Type B pancreatic cell (in vitro differentiated cells): Measurements from ENCODE around the gene ETF1. TPM values are rescaled to one million over a fixed set of nuclear protein-coding genes. Genes with fewer than 3 reads are reported as not detected.
A peak's percentile ranks its signal among the peaks of the same experiment; 100 is the strongest.

ENCODE experiments used
- DNase-seq: peaks from one replicate; pipeline ENCODE4 v3.0.0; 2021; ENCODE audit warnings: mixed read lengths; ENCODE audit not compliant: unreplicated experiment; ENCODE audit errors: extremely low spot score
- H3K27ac Mint-ChIP-seq: 2 replicates; pipeline ENCODE4 v1.8.0; 2021; ENCODE audit warnings: mild to moderate bottlenecking, mixed read lengths
- H3K27me3 Mint-ChIP-seq: 2 replicates; pipeline ENCODE4 v1.8.0; 2021; ENCODE audit warnings: mixed read lengths
- H3K36me3 Mint-ChIP-seq: 2 replicates; pipeline ENCODE4 v1.8.0; 2021; ENCODE audit warnings: mixed read lengths
- H3K4me1 Mint-ChIP-seq: one replicate; pipeline ENCODE4 v1.8.0; 2021; ENCODE audit warnings: mixed read lengths; ENCODE audit not compliant: unreplicated experiment
- H3K4me3 Mint-ChIP-seq: 2 replicates; pipeline ENCODE4 v1.8.0; 2021; ENCODE audit warnings: mild to moderate bottlenecking, mixed read lengths
- H3K9me3 Mint-ChIP-seq: 2 replicates; pipeline ENCODE4 v1.8.0; 2021; ENCODE audit warnings: mixed read lengths
- total RNA-seq: library from RNA; stranded (reverse); gene quantifications from 2 replicates; pipeline ENCODE4 v1.2.1, GENCODE V29; 2021; ENCODE audit warnings: low replicate concordance
- TF ChIP-seq, protein P1 (sequence below): fragments of 200-600 bp; sonication (generic); conservative IDR thresholded peaks from 2 replicates; pipeline ENCODE4 v1.5.0; 2021; ENCODE audit warnings: antibody characterized with exemption, mild to moderate bottlenecking

Gene ETF1
- total RNA-seq, 1 donor from 2014 or later = 80.0 TPM

DNA sequence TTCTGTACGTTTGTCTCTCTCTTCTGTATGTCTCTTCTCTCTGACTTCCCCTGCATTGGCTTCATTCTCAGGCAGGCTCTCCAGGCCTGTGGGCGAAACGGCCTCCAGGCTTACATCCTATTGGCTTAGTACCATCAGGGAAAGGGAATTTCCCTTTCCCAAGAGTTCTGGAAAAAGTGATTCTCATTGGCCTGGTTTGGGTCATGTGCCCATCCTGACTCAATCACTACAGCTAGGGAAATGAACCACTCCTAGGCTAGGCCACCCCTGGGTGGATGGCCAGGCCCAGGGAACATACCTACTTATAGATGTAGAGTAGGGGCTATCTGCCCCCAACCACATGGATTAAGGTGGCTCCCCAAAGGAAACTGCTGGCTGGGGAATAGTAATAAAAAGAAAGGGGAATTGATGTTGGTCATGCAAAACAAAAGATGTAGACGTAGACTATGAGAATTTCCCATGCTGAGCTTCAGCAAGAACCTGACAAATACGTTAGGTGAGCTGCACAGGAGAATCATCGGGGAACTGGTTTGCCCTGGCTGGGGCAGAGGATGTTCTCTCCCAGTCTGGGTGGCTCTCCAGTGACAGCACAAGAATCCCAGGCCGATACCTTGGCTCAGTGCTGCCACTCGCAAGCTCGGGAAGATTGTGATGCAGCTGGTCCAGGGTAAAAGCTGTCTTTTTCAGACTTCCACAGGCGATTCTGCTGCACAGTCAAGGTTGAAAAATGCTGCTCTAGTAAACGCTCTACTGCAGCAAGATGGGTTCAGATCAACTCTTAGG is 81.5 kb downstream of the ETF1 start:
- H3K36me3 Mint-ChIP-seq = peaks cover 1% of the 10 kb centered on the region
- DNase-seq = no peak
- H3K27ac Mint-ChIP-seq = peak overlapping the region; percentile 10
- H3K4me1 Mint-ChIP-seq = peaks cover 15% of the 10 kb centered on the region
- peaks cover 16% of the 10 kb centered on the region for H3K27me3 Mint-ChIP-seq
- TF ChIP-seq, protein P1, sequence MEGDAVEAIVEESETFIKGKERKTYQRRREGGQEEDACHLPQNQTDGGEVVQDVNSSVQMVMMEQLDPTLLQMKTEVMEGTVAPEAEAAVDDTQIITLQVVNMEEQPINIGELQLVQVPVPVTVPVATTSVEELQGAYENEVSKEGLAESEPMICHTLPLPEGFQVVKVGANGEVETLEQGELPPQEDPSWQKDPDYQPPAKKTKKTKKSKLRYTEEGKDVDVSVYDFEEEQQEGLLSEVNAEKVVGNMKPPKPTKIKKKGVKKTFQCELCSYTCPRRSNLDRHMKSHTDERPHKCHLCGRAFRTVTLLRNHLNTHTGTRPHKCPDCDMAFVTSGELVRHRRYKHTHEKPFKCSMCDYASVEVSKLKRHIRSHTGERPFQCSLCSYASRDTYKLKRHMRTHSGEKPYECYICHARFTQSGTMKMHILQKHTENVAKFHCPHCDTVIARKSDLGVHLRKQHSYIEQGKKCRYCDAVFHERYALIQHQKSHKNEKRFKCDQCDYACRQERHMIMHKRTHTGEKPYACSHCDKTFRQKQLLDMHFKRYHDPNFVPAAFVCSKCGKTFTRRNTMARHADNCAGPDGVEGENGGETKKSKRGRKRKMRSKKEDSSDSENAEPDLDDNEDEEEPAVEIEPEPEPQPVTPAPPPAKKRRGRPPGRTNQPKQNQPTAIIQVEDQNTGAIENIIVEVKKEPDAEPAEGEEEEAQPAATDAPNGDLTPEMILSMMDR = no peak
- peak overlapping the region; percentile 62 for H3K4me3 Mint-ChIP-seq
- H3K9me3 Mint-ChIP-seq = no peaks in the 10 kb centered on the region

DNA sequence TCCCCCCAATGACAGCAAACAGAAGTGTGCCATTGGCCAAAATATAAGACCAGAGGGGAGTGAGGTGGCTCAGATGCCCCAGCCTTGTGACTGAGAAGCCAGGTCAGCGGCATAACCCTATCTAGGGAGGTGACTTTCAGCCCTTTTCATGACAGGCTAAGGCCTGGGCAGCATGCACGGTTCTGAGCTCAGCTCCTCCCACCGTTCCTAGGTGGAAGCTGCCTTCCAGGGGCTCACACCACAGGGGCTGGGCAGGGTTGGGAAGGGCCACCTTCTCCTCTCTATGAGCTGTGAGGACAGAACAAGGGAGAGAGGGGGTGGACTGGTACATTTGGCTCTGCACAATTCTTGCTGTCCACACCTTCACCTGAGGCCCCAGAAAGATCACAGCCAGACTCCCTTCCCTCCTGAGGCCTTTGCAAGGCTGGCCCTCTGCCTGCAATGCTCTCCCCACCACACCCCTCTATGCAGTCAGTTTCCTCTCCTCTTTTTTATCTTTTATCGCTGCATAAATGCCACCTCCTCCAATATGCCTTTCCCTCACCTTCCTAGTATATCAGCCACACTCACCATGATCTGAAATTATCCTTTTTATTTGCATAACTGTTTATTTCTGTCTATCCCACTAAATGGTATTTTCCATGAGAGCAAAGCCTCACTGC is 82.9 kb downstream of the ETF1 start:
- H3K9me3 Mint-ChIP-seq = no peaks in the 10 kb centered on the region
- H3K36me3 Mint-ChIP-seq = no peaks in the 10 kb centered on the region
- peaks cover 13% of the 10 kb centered on the region for H3K4me1 Mint-ChIP-seq
- TF ChIP-seq, protein P1 = no peak
- DNase-seq = no peak
- peak overlapping the region; percentile 12 for H3K27ac Mint-ChIP-seq
- peak overlapping the region; percentile 3 for H3K4me3 Mint-ChIP-seq
- peaks cover 19% of the 10 kb centered on the region for H3K27me3 Mint-ChIP-seq

DNA sequence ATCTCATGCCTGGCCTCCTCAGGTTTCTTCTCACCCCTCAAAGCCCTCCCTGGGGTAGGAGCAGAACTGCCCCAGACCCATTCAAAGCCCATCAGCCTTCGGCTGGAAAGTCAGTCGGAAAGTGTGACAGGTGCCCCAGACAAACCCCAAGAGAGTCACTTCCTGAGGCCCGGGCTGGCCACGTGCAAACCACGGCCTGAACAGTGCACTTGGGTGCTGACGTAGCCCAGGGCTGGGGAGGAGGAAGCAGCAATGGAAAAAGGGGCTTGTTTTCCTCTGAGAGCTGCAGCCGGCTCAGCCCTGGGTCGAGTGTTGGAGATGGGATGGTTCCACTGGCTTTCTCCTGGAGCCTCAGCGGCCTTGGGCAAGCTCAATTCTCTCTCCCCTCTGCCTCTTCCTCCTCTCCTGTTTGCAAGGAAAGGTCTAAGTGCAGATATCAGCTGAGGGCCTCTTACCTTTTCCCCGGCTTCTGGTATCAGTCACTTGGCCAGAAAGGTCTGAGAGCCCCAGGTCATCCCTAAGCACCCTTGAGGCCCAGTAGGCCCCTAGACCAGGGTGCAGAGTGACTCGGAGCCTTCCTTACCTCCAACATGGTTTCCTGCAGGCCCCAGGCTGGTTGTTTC is 83.6 kb downstream of the ETF1 start:
- H3K4me1 Mint-ChIP-seq = peaks cover 13% of the 10 kb centered on the region
- no peak overlapping the region for H3K4me3 Mint-ChIP-seq
- no peaks in the 10 kb centered on the region for H3K36me3 Mint-ChIP-seq
- peaks cover 22% of the 10 kb centered on the region for H3K27me3 Mint-ChIP-seq
- DNase-seq = no peak
- H3K9me3 Mint-ChIP-seq = no peaks in the 10 kb centered on the region
- no peak overlapping the region for H3K27ac Mint-ChIP-seq
- TF ChIP-seq, protein P1 = no peak

DNA sequence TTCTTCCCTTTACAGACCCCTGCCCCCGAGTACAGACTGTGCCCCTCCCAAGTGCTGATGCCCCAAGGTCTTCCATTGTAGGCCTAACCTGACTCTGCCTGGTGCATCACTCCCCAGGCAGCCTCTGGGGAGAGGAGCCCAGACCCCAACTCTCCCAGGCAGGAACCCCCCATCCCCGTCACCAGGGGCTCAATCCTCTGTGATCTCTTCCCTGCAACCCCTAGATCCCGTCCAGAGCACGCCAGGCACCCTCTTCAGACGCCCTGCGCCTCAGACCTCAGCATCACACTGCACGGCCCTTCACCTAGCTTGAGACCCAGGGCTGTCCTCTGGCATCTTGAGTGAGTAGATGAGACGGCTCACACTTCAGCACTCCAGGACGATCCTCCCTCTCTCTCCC is 84.2 kb downstream of the ETF1 start:
- H3K36me3 Mint-ChIP-seq = no peaks in the 10 kb centered on the region
- H3K27ac Mint-ChIP-seq = no peak overlapping the region
- H3K9me3 Mint-ChIP-seq = no peaks in the 10 kb centered on the region
- DNase-seq = no peak
- H3K4me3 Mint-ChIP-seq = no peak overlapping the region
- TF ChIP-seq, protein P1 = no peak
- peaks cover 13% of the 10 kb centered on the region for H3K4me1 Mint-ChIP-seq
- peaks cover 22% of the 10 kb centered on the region for H3K27me3 Mint-ChIP-seq

DNA sequence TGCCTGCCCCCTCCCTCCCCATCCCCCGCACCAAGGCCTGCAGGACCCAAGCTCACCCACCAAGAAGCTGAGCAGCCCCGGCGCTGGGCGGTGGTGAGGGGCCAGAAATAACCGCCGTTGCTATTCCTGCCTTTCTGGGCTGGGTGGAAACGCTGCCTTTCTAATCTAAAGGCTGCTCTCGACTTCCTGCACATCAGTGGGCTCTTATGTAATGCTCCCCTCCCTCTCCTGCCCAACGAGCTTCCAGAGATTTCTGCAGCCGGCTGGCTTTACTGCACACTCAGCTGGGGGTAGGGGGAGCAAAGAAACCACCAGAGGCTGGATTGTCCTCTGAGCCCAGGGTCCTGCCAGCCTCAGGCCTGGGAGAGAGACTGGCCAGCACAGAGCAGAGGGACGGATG is 84.7 kb downstream of the ETF1 start:
- Mint-ChIP-seq H3K9me3 (no peaks in the 10 kb centered on the region), H3K27ac (no peak overlapping the region), H3K4me1 (peaks cover 13% of the 10 kb centered on the region), H3K4me3 (no peak overlapping the region), H3K27me3 (peaks cover 22% of the 10 kb centered on the region), H3K36me3 (no peaks in the 10 kb centered on the region)
- TF ChIP-seq, protein P1 = no peak
- no peak for DNase-seq
